GM19193 (cell line): ENCODE results near the gene TRIM28.

Experiments used
- POLR2A ChIP-seq: IDR thresholded peaks from 4 replicates; pipeline ENCODE4 v1.6.1; 2011; ENCODE audit not compliant: insufficient read depth, insufficient read length; ENCODE audit errors: extremely low read depth

Gene TRIM28

GRCh38 chr19:58572818-58573657 is 29.2 kb downstream of the TRIM28 start, which contains the start of gene MZF1:
MZF1 (minus strand) TSS chr19:58573335; CDS start chr19:58571389, 1,946 bp downstream.
- TF ChIP-seq POLR2A = peak; percentile 66

- TF ChIP-seq POLR2A = no peak
Measured at GRCh38 chr19:58573658-58574164, 29.8 kb downstream of the TRIM28 start.

- TF ChIP-seq POLR2A = peak; percentile 81
Measured at GRCh38 chr19:58575183-58576041, 31.5 kb downstream of the TRIM28 start.

GRCh38 chr19:58578012-58578925 is 34.4 kb downstream of the TRIM28 start:
- no peak for TF ChIP-seq POLR2A

GRCh38 chr19:58579473-58580142 is 35.7 kb downstream of the TRIM28 start:
- no peak for TF ChIP-seq POLR2A

GRCh38 chr19:58581227-58582141 is 37.6 kb downstream of the TRIM28 start:
- no peak for TF ChIP-seq POLR2A

GRCh38 chr19:58582985-58583384 is 39.1 kb downstream of the TRIM28 start:
- no peak for TF ChIP-seq POLR2A

- no peak for TF ChIP-seq POLR2A
Measured at GRCh38 chr19:58584498-58585441, 40.9 kb downstream of the TRIM28 start.

- TF ChIP-seq POLR2A = no peak
Measured at GRCh38 chr19:58585442-58586132, 41.7 kb downstream of the TRIM28 start.

GRCh38 chr19:58586133-58586765 is 42.4 kb downstream of the TRIM28 start:
- TF ChIP-seq POLR2A = no peak
